GF-D8 (cell line): ENCODE results near the gene MAGEB17.
"Not testable (repeated sequence)": the region's sequence is repeated elsewhere in the genome, so short reads cannot be mapped to it uniquely, and the experiment has no call there.

Experiments
- DNase-seq: peaks from one replicate; lab custom pipeline; 2025; lab: John Stamatoyannopoulos, UW

The MAGEB17 gene

GRCh38 chrX:16156692-16157331 lies 10.5 kb upstream of the MAGEB17 start:
- no peak for DNase-seq

- DNase-seq: no peak
These were observed 6.6 kb upstream of the MAGEB17 start for GRCh38 chrX:16160729-16161128.

GRCh38 chrX:16161173-16161572 lies 6.1 kb upstream of the MAGEB17 start:
- not testable (repeated sequence) for DNase-seq

GRCh38 chrX:16162391-16162790 lies 4.9 kb upstream of the MAGEB17 start:
- DNase-seq: no peak

GRCh38 chrX:16164748-16165147 lies 2.5 kb upstream of the MAGEB17 start:
- DNase-seq: no peak

GRCh38 chrX:16171039-16171438 lies 3.8 kb downstream of the MAGEB17 start:
- no peak for DNase-seq

GRCh38 chrX:16171944-16172343 lies 4.7 kb downstream of the MAGEB17 start:
- no peak for DNase-seq

- DNase-seq: no peak
These were observed 5.1 kb downstream of the MAGEB17 start for GRCh38 chrX:16172391-16172790.

GRCh38 chrX:16175329-16176061 lies 8.2 kb downstream of the MAGEB17 start:
- DNase-seq: no peak

GRCh38 chrX:16177260-16177659 lies 10.0 kb downstream of the MAGEB17 start:
- DNase-seq: no peak

GRCh38 chrX:16183843-16184242 lies 16.6 kb downstream of the MAGEB17 start:
- DNase-seq: not testable (repeated sequence)

GRCh38 chrX:16185725-16186136 lies 18.4 kb downstream of the MAGEB17 start:
- no peak for DNase-seq

GRCh38 chrX:16186380-16187007 lies 19.2 kb downstream of the MAGEB17 start:
- no peak for DNase-seq

- no peak for DNase-seq
These were observed 19.9 kb downstream of the MAGEB17 start for GRCh38 chrX:16187024-16187760.

- no peak for DNase-seq
These were observed 21.4 kb downstream of the MAGEB17 start for GRCh38 chrX:16188687-16189086.

GRCh38 chrX:16191605-16192004 lies 24.3 kb downstream of the MAGEB17 start:
- no peak for DNase-seq

GRCh38 chrX:16196829-16197228 lies 29.5 kb downstream of the MAGEB17 start:
- DNase-seq: no peak

- no peak for DNase-seq
These were observed 32.1 kb downstream of the MAGEB17 start for GRCh38 chrX:16199343-16199742.

- DNase-seq: no peak
These were observed 35.7 kb downstream of the MAGEB17 start for GRCh38 chrX:16202943-16203342.

- DNase-seq: no peak
These were observed 37.3 kb downstream of the MAGEB17 start for GRCh38 chrX:16204538-16204937.

- no peak for DNase-seq
These were observed 38.6 kb downstream of the MAGEB17 start for GRCh38 chrX:16205840-16206239.

- DNase-seq: no peak
These were observed 40.4 kb downstream of the MAGEB17 start for GRCh38 chrX:16207634-16208033.

GRCh38 chrX:16208601-16209000 lies 41.3 kb downstream of the MAGEB17 start:
- no peak for DNase-seq
